BLaER1 (cell line): ENCODE results near the gene HYAL2.

Experiments
- H3K27ac ChIP-seq: shearing (Covaris generic); formaldehyde crosslinking; 2 replicates; pipeline ENCODE4 v1.8.1; 2022
- H3K27me3 ChIP-seq: shearing (Covaris generic); formaldehyde crosslinking; 2 replicates; pipeline ENCODE4 v1.8.1; 2022
- H3K36me3 ChIP-seq: shearing (Covaris generic); formaldehyde crosslinking; 2 replicates; pipeline ENCODE4 v1.8.1; 2022
- H3K4me1 ChIP-seq: shearing (Covaris generic); formaldehyde crosslinking; 2 replicates; pipeline ENCODE4 v1.8.1; 2022
- H3K4me2 ChIP-seq: shearing (Covaris generic); formaldehyde crosslinking; 2 replicates; pipeline ENCODE4 v1.8.1; 2022
- H3K4me3 ChIP-seq: shearing (Covaris generic); formaldehyde crosslinking; 2 replicates; pipeline ENCODE4 v1.8.1; 2022
- H3K9ac ChIP-seq: shearing (Covaris generic); formaldehyde crosslinking; 2 replicates; pipeline ENCODE4 v1.8.1; 2022
- H3K9me3 ChIP-seq: shearing (Covaris generic); formaldehyde crosslinking; 2 replicates; pipeline ENCODE4 v1.8.1; 2022
- H4K20me1 ChIP-seq: shearing (Covaris generic); formaldehyde crosslinking; 2 replicates; pipeline ENCODE4 v1.8.1; 2022
- Cebpa-rat ChIP-seq: shearing (Covaris generic); IDR thresholded peaks from 2 replicates; pipeline ENCODE4 v1.8.1; 2022

The HYAL2 gene

DNA sequence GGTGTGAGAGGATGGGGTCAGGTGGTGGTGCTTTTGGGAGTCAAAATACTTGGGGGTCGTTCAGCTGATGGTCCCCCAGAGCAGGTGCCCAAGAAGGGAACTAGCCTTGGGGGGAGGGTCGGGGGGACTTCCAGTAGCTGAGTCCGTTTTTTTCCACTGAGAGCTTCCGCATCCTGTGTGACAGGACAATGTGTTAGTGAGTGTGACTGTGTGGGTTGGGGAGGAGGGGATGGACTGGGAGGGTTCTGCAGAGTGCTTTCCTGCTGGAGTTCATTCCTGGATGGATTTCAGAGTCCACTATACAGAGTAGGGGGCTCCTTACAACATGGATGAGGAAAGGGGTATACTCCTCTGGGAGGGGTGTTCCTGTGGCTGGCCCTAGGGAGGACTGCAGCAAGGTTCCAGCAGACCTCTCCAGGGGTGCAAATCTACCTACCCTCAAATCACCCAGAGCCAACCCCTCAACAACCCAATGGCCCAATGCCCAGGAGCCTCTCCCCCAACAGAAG, 601 bp upstream of the HYAL2 start:
- Histone ChIP-seq H3K4me3 (no peak overlapping the region), H3K36me3 (peaks cover 51% of the 10 kb centered on the region), H3K4me1 (peaks cover 62% of the 10 kb centered on the region), H3K27ac (peak overlapping the region; percentile 48), H4K20me1 (peaks cover 36% of the 10 kb centered on the region), H3K4me2 (peak overlapping the region; percentile 94), H3K9me3 (no peaks in the 10 kb centered on the region), H3K27me3 (no peaks in the 10 kb centered on the region), H3K9ac (no peak overlapping the region)
- TF ChIP-seq Cebpa-rat = no peak

DNA sequence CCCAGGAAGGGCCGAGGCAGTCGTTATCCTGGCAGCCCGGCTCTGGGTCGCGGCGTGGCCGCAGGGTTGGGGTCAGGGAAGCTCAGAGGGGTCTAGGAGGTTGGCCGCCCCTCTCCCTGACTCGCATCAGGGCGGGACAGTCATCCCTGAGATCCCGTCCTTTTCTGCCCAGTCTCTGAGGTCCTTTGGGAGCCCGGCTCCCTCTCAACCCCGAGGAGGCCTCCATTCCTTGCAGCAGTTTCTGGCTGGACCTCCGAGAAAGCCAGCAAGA, 495 bp downstream of the HYAL2 start:
- H3K27ac ChIP-seq = peak overlapping the region; percentile 100
- no peak for TF ChIP-seq Cebpa-rat
- H3K9me3 ChIP-seq = no peaks in the 10 kb centered on the region
- H3K4me1 ChIP-seq = peaks cover 67% of the 10 kb centered on the region
- H3K36me3 ChIP-seq = peaks cover 62% of the 10 kb centered on the region
- peak overlapping the region; percentile 78 for H3K4me3 ChIP-seq
- H4K20me1 ChIP-seq = peaks cover 38% of the 10 kb centered on the region
- peak overlapping the region; percentile 100 for H3K9ac ChIP-seq
- H3K27me3 ChIP-seq = no peaks in the 10 kb centered on the region
- peak overlapping the region; percentile 94 for H3K4me2 ChIP-seq

DNA sequence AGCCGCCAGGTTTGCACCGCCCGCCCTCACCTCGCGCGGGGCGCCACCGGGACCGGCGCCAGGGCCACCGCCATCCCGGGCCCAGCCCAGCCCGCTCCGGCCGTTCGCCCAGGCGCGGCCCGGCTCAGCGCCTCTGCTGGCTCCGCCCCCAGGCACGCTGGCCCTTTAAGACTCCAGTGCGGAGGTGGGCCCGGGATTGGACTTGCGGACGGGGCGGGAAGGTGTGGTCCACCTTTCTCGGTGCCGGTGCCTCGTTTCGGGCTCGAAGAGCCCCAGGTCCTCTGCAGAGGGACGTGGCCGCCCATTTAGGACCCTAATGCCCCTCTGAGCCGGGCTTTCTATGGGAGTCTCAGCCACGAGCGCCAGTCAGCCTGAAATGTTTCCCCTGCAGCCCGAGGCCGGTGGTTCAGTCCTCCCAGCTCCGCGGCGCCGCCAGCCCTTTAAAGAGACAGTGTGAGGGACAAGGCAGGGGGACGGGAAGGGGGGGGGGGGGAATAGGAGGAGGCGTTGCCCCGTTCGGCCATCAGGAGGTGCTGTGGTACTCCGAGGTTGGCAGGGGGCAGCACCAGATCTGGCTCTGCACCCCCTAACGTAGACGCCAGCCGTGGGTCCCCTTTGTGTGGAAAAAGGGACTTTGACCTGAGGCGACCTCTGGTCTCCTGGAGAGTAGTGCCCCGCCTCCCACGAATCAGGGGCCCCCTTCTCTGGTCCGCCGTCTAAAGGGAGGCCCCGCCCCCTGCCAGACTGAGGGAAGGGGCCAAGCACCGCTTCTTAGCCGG, 1.0 kb downstream of the HYAL2 start:
- Histone ChIP-seq H3K27me3 (no peaks in the 10 kb centered on the region), H3K9ac (peak overlapping the region; percentile 100), H3K27ac (peak overlapping the region; percentile 100), H4K20me1 (peaks cover 38% of the 10 kb centered on the region), H3K4me3 (peak overlapping the region; percentile 78), H3K9me3 (no peaks in the 10 kb centered on the region), H3K4me2 (peak overlapping the region; percentile 94), H3K36me3 (peaks cover 64% of the 10 kb centered on the region), H3K4me1 (peaks cover 67% of the 10 kb centered on the region)
- no peak for TF ChIP-seq Cebpa-rat

DNA sequence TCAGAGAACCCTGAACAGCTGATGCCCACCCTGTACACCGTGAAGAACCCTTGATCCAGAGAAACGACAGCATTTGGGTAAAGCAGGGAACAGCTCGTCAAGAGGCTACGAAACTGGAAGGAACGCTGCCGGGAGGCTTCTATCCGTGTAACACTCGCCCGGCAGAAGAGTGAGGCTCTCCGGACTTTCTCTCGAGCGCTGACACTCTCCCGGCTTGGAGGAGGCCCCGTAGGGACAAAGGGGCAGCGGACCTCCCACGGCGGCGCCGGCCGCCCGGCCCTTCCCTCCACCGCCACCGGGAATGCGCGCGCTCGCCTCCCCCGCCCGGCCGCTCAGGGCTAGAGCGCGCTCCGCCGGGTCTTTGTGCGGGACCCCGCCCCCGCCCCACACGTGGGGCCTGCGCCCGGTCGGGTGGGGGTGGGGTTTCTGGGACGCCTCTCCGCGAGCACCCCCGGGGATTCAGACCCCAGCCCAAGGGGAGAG, 1.7 kb downstream of the HYAL2 start:
- Histone ChIP-seq H3K36me3 (peaks cover 64% of the 10 kb centered on the region), H4K20me1 (peaks cover 43% of the 10 kb centered on the region), H3K9ac (peak overlapping the region; percentile 100), H3K27me3 (no peaks in the 10 kb centered on the region), H3K27ac (peak overlapping the region; percentile 100), H3K4me3 (peak overlapping the region; percentile 78), H3K9me3 (no peaks in the 10 kb centered on the region), H3K4me2 (peak overlapping the region; percentile 94), H3K4me1 (peaks cover 67% of the 10 kb centered on the region)
- TF ChIP-seq Cebpa-rat = no peak

DNA sequence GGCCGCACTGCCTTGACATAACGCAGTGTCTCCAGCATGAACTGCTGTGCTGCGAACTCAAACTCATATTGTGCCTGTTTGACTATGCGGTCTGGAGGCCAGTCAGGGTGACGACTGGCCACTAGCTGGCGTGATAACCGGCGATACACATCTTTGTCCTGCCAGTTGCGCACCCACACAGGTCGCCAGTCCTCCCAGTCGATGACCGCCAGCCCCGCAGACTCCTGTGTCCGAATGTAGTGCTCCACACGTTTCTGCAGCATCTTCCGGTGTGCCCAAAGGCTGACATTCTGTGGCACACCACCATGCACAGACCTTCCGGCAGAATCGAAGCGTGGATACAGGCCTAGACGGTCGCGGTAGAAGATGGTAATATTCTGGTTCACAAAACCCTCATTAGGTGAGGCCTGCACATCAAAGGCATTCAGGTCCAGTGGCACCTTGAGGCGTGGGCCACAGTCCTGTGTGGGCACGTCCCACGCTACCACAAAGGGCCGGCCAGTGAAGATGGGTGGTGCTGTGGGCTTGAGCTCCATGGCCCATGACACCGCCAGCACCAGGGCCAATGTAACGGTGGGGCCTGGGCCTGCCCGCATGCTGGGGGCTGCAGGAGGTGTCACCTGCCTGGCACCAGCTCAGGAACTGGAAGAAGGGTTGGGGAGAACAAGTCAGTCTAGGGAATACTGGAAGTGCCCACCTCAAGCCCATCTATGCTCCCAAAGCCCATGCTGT, 2.5 kb downstream of the HYAL2 start:
- H3K9me3 ChIP-seq = no peaks in the 10 kb centered on the region
- peaks cover 43% of the 10 kb centered on the region for H4K20me1 ChIP-seq
- peaks cover 67% of the 10 kb centered on the region for H3K4me1 ChIP-seq
- peak overlapping the region; percentile 100 for H3K9ac ChIP-seq
- peaks cover 64% of the 10 kb centered on the region for H3K36me3 ChIP-seq
- no peaks in the 10 kb centered on the region for H3K27me3 ChIP-seq
- peak overlapping the region; percentile 94 for H3K4me2 ChIP-seq
- peak overlapping the region; percentile 100 for H3K27ac ChIP-seq
- TF ChIP-seq Cebpa-rat = no peak
- H3K4me3 ChIP-seq = peak overlapping the region; percentile 78

DNA sequence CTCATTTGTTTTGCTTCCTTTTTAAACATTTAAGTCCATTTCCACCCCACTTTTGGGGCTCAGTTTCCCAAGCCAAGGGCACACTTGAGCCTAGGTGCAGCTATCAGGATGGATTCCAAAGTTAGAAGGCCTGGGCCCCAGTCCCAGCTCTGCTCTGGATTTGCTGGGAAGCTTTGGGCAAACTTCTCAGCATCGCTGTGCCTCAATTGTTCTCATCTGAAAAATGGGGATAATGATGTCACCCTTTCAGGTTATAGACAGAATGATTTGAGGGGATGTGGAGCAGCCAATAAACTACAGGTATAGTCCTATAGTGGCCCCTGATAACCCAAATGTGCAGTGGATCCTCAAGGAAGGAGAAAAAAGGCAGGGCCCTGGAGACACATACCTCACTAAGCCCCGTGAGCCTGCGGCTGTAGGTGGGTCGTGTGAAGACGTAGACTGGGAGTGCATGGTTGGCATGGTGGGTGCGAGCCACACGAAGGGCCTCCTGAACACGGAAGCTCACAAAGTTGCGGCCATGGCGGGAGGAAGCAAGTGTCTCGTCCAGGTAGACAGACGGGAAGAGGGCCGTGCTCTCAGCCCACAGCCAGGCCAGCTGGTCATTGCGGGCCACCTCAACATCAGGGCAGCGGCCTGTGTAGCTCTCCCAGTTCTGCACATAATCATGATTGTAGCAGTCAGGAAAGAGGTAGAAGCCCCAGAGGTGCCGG, 3.2 kb downstream of the HYAL2 start:
- peak overlapping the region; percentile 11; the same call in 1 of the 2 replicates for H3K9ac ChIP-seq
- peaks cover 66% of the 10 kb centered on the region for H3K4me1 ChIP-seq
- peaks cover 66% of the 10 kb centered on the region for H3K36me3 ChIP-seq
- no peaks in the 10 kb centered on the region for H3K9me3 ChIP-seq
- peaks cover 48% of the 10 kb centered on the region for H4K20me1 ChIP-seq
- H3K27ac ChIP-seq = 0 out of 2 replicates have a peak overlapping the region, but pooled peaks have one; percentile 100
- peak overlapping the region; percentile 94 for H3K4me2 ChIP-seq
- TF ChIP-seq Cebpa-rat = no peak
- peak overlapping the region; percentile 78; the same call in 1 of the 2 replicates for H3K4me3 ChIP-seq
- no peaks in the 10 kb centered on the region for H3K27me3 ChIP-seq

DNA sequence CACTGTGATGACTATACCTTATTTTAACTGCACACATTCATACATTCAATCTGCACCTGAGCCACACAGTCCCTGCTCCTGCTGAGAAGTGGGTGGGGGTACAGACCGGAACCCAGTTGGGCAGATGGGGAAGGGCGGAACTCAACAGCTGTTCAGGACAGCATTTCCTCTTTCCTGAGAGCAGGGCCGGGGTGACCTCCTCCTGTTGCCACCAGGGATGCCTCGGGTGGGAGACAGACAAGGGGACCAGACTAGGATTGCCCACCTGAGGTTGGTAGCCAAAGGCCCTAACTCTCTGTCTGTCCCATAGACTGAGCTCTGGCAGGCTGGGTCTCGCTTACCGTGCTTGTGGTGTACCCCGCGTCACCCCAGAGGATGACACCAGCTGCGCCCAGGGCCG, 3.9 kb downstream of the HYAL2 start:
- Histone ChIP-seq H3K9ac (peak overlapping the region; percentile 11), H3K4me1 (peaks cover 59% of the 10 kb centered on the region), H3K4me3 (peak overlapping the region; percentile 11; the same call in 1 of the 2 replicates), H3K27ac (no peak overlapping the region), H3K27me3 (no peaks in the 10 kb centered on the region), H3K9me3 (no peaks in the 10 kb centered on the region), H4K20me1 (peaks cover 49% of the 10 kb centered on the region), H3K4me2 (peak overlapping the region; percentile 94), H3K36me3 (peaks cover 61% of the 10 kb centered on the region)
- no peak for TF ChIP-seq Cebpa-rat

DNA sequence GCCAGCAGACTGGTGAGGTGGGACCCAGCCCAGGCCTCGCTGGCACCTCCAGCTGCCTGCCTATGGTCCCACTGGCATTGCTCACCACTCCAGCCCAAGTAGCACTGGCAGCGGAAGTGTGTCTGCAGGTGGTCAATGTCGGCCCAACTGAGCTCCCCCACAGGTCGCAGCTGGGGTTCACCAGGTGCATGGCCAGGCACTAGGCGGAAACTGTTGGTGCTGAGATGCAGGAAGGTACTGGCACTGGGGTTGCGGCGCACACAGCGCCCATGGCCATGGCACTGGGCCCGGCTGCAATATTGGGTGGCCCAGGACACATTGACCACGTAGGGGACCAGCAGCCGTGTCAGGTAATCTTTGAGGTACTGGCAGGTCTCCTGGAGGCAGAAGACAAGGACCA, 4.4 kb downstream of the HYAL2 start:
- H3K27ac ChIP-seq = peak overlapping the region; percentile 44; the same call in 1 of the 2 replicates
- H3K4me2 ChIP-seq = peak overlapping the region; percentile 94
- peaks cover 49% of the 10 kb centered on the region for H4K20me1 ChIP-seq
- H3K4me1 ChIP-seq = peaks cover 55% of the 10 kb centered on the region
- H3K9me3 ChIP-seq = no peaks in the 10 kb centered on the region
- H3K36me3 ChIP-seq = peaks cover 58% of the 10 kb centered on the region
- TF ChIP-seq Cebpa-rat = no peak
- H3K27me3 ChIP-seq = no peaks in the 10 kb centered on the region
- H3K9ac ChIP-seq = peak overlapping the region; percentile 11
- H3K4me3 ChIP-seq = peak overlapping the region; percentile 11; the same call in 1 of the 2 replicates

DNA sequence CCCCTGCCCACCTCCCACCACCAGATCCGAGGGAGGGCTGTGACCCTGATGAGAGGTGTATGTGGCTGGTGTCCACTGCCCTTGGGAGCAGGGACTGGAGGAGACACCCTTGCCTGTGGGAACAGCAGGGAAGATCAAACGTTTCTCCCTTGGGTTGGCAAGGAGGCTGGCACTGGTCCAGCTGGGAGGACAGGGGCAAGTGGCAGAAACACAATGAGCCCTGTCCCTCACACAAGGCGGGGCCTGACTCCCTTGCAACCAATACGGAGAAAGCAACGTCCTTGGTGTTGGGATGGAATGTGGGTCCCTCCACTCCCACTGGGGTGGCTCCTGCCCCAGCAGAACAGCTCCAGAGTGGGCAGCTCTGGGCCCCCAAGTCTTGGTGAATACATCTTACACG, 5.2 kb downstream of the HYAL2 start:
- Histone ChIP-seq H3K9me3 (no peaks in the 10 kb centered on the region), H3K4me1 (peaks cover 46% of the 10 kb centered on the region), H3K9ac (0 out of 2 replicates have a peak overlapping the region, but pooled peaks have one; percentile 11), H4K20me1 (peaks cover 49% of the 10 kb centered on the region), H3K4me3 (no peak overlapping the region), H3K36me3 (peaks cover 58% of the 10 kb centered on the region), H3K4me2 (peak overlapping the region; percentile 94), H3K27me3 (no peaks in the 10 kb centered on the region), H3K27ac (peak overlapping the region; percentile 44)
- TF ChIP-seq Cebpa-rat = no peak
